ENCODE data around the gene SPNS1. TPM values are rescaled to one million over a fixed set of nuclear protein-coding genes. Genes with fewer than 3 reads are reported as not detected.
A peak's percentile ranks its signal among the peaks of the same experiment; 100 is the strongest.

SPNS1 gene
- total RNA-seq, 4 donors from 2014 or later = 12.7 to 26.0 (median 23.4) TPM

- Histone ChIP-seq H3K36me3 (peaks cover 0 to 76% of the 10 kb centered on the region in 2 donors), H3K4me3 (peak within 1 kb of the TSS in 1 of 4 donors; percentile 3), H3K4me1 (no peaks in the 10 kb centered on the region), H3K27ac (no peak within 1 kb of the TSS), H3K27me3 (no peaks in the 10 kb centered on the region), H3K9me3 (no peaks in the 10 kb centered on the region)
- ATAC-seq (no peak), DNase-seq (no peak)
- TF ChIP-seq CTCF (IDR thresholded peaks at IDR 0.05 in 4 of 5, conservative IDR thresholded peaks at IDR 0.05 in 1 of 5) (no peak), POLR2A (IDR thresholded peaks at IDR 0.05) (no peak)
- intact Hi-C loops (cut with DNase I; ENCODE audit: low total_unique reads) (no loop called here), in situ Hi-C loops (cut with MboI; ENCODE audit: low sequenced_read_pairs in 4 of 4) (no loop called here)
Observed at GRCh38 chr16:28984619-28985135, 10.1 kb downstream of the SPNS1 start, which contains the start of gene LAT. Gene LAT, plus strand, starts transcription at chr16:28985052. Its CDS starts 366 bp downstream, at chr16:28985418.

DNA sequence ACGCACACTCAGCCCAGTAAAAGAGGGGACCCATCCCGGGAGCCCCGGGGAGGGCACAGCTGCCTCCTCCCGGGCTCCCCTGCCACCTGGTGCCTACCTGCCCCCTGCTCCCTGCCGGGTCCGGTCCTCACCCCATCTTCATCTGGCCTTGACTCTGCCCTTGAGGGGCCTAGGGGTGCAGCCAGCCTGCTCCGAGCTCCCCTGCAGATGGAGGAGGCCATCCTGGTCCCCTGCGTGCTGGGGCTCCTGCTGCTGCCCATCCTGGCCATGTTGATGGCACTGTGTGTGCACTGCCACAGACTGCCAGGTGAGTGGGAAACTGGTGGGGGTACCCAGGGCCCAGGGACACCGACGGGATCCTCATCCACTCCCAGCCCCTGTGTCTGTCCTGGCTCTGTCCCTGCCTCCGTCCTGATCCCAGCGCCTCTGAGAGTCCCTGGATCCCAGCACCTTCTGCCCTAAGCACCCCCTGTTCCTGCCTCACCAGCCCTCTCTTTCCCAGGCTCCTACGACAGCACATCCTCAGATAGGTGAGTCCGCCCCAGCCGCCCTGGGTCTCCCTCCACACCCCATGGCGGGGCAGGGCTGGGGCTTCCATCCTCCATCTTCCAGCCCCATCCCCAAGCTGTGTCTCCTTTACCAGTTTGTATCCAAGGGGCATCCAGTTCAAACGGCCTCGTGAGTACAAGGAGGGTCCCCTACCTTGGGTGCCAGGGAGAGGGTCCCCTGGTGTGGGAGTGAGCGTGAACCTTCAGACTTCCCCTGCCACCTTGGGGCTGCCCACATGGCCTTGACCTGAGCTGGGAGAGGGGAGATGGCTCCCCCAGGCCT is 10.8 kb downstream of the SPNS1 start:
- peak overlapping the region in 1 of 4 donors; percentile 3 for H3K4me3 ChIP-seq
- H3K4me1 ChIP-seq = no peaks in the 10 kb centered on the region
- TF ChIP-seq CTCF (IDR thresholded peaks at IDR 0.05 in 4 of 5, conservative IDR thresholded peaks at IDR 0.05 in 1 of 5) = no peak
- TF ChIP-seq POLR2A (IDR thresholded peaks at IDR 0.05) = no peak
- in situ Hi-C loops (cut with MboI; ENCODE audit: low sequenced_read_pairs in 4 of 4) = no loop called here
- no peak overlapping the region for H3K27ac ChIP-seq
- no peaks in the 10 kb centered on the region for H3K27me3 ChIP-seq
- peaks cover 0 to 68% of the 10 kb centered on the region in 2 donors for H3K36me3 ChIP-seq
- ATAC-seq = no peak
- H3K9me3 ChIP-seq = no peaks in the 10 kb centered on the region
- intact Hi-C loops (cut with DNase I; ENCODE audit: low total_unique reads) = no loop called here
- DNase-seq = no peak

DNA sequence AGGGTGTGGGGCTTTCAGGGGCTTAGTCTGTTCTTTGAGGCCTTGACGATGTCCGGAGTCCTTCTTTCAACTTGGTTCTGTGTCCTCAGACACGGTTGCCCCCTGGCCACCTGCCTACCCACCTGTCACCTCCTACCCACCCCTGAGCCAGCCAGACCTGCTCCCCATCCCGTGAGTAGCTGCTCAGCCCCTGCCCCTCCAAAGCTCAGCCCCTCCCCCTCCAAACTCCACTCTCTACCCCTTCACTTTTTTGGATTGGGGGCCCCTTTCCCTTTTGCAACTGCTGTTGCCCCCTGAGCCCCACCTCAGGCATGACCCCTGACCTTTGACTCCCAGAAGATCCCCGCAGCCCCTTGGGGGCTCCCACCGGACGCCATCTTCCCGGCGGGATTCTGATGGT is 11.5 kb downstream of the SPNS1 start:
- TF ChIP-seq POLR2A (IDR thresholded peaks at IDR 0.05) (no peak), CTCF (IDR thresholded peaks at IDR 0.05 in 4 of 5, conservative IDR thresholded peaks at IDR 0.05 in 1 of 5) (no peak)
- DNase-seq = no peak
- intact Hi-C loops (cut with DNase I; ENCODE audit: low total_unique reads) (no loop called here), in situ Hi-C loops (cut with MboI; ENCODE audit: low sequenced_read_pairs in 4 of 4) (no loop called here)
- Histone ChIP-seq H3K27ac (no peak overlapping the region), H3K9me3 (no peaks in the 10 kb centered on the region), H3K36me3 (peaks cover 0 to 62% of the 10 kb centered on the region in 2 donors), H3K27me3 (no peaks in the 10 kb centered on the region), H3K4me3 (no peak overlapping the region), H3K4me1 (no peaks in the 10 kb centered on the region)
- no peak for ATAC-seq

- peaks cover 0 to 58% of the 10 kb centered on the region in 2 donors for H3K36me3 ChIP-seq
- H3K27ac ChIP-seq = no peak overlapping the region
- no peak for TF ChIP-seq CTCF (IDR thresholded peaks at IDR 0.05 in 4 of 5, conservative IDR thresholded peaks at IDR 0.05 in 1 of 5)
- TF ChIP-seq POLR2A (IDR thresholded peaks at IDR 0.05) = no peak
- in situ Hi-C loops (cut with MboI; ENCODE audit: low sequenced_read_pairs in 4 of 4) = no loop called here
- H3K4me1 ChIP-seq = no peaks in the 10 kb centered on the region
- no peaks in the 10 kb centered on the region for H3K27me3 ChIP-seq
- no peak overlapping the region for H3K4me3 ChIP-seq
- intact Hi-C loops (cut with DNase I; ENCODE audit: low total_unique reads) = no loop called here
- ATAC-seq = no peak
- no peaks in the 10 kb centered on the region for H3K9me3 ChIP-seq
- DNase-seq = no peak
Observed at GRCh38 chr16:28986492-28986891, 11.9 kb downstream of the SPNS1 start.
